Activated T-helper 2 cell treated with anti-CD3 and anti-CD28 coated beads, Interferon-gamma antibody, Interleukin-2, Interleukin-4, amounts not matched to agents 10 μg/mL and 5 μg/mL and 100 μg/mL, durations not matched to agents 14 hours and 24 hours and 36 hours (primary cell): ENCODE results near the gene MSMP. TPM values are rescaled to one million over a fixed set of nuclear protein-coding genes. Genes with fewer than 3 reads are reported as not detected.

Source experiments
- DNase-seq: peaks from one replicate; pipeline ENCODE4 v3.0.0; 2021; ENCODE audit warnings: low spot score
- H3K27ac Mint-ChIP-seq: one replicate; pipeline ENCODE4 v1.8.0; 2021; ENCODE audit warnings: mixed read lengths
- H3K27me3 Mint-ChIP-seq: one replicate; pipeline ENCODE4 v1.8.0; 2021; ENCODE audit warnings: low read depth, mixed read lengths
- H3K36me3 Mint-ChIP-seq: one replicate; pipeline ENCODE4 v1.8.0; 2021; ENCODE audit warnings: low read depth, mixed read lengths
- H3K4me1 Mint-ChIP-seq: one replicate; pipeline ENCODE4 v1.8.0; 2021; ENCODE audit warnings: low read depth, mixed read lengths
- H3K4me3 Mint-ChIP-seq: one replicate; pipeline ENCODE4 v1.8.0; 2021; ENCODE audit warnings: low read depth, mild to moderate bottlenecking, moderate library complexity, mixed read lengths
- H3K9me3 Mint-ChIP-seq: one replicate; pipeline ENCODE4 v1.8.0; 2021; ENCODE audit warnings: mixed read lengths
- intact Hi-C: fragments of 100-400 bp; cut with micrococcal nuclease; formaldehyde crosslinking; loops from one replicate; pipeline ENCODE4 v1.15.1; 2023
- total RNA-seq: library from RNA; stranded (reverse); gene quantifications from 2 replicates; pipeline ENCODE4 v1.2.3, GENCODE V29; 2022

The MSMP gene
- total RNA-seq, 1 donor from 2014 or later = 0.37 TPM

DNA sequence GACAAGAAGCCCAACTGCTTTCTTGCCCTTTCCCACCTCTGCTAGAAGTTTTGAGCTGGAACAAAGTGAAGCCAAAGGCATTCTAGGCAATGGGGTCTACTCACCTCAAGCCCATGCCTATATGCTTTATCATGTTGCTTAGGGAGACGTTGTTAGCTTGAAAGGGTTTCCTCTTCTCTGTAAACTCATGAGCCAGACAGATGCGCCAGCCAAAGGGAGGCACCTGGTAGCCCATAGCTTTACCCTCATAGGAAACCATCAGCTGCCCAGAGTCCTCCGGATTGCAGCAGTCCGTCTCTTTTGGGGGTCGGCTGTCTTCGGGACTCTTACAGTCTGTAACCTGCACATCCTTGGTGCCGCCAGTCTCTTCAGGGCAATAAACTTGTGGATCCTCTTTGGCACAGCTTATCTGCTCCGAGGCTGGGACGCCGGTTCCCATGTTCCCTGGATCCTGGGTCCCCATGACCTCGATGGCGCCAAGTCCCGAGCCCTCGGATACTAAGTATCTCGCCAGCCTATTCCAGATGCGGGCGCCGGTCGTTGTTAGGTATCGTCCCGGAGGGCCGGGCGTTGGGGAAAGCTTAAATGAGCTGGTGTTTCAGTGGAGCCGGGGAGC, 5.7 kb downstream of the MSMP start:
- H3K9me3 Mint-ChIP-seq = no peaks in the 10 kb centered on the region
- no peaks in the 10 kb centered on the region for H3K27me3 Mint-ChIP-seq
- DNase-seq = no peak
- H3K4me3 Mint-ChIP-seq = peak overlapping the region; percentile 80
- peaks cover 45% of the 10 kb centered on the region for H3K36me3 Mint-ChIP-seq
- H3K27ac Mint-ChIP-seq = peak overlapping the region; percentile 35
- intact Hi-C loops = loop anchor here (2.0 to 5.0 kb wide), 3 partner anchors 66 to 144 kb away; partner anchors contain the start of genes FAM221B, HINT2, TESK1 and TMEM8B
- peaks cover 38% of the 10 kb centered on the region for H3K4me1 Mint-ChIP-seq

- H3K4me3 Mint-ChIP-seq = peak overlapping the region; percentile 35
- H3K4me1 Mint-ChIP-seq = peaks cover 52% of the 10 kb centered on the region
- H3K9me3 Mint-ChIP-seq = no peaks in the 10 kb centered on the region
- H3K27me3 Mint-ChIP-seq = no peaks in the 10 kb centered on the region
- DNase-seq = no peak
- intact Hi-C loops = loop anchor here (5.0 kb wide), 1 partner anchor 81 kb away; the partner anchor contains the start of genes FAM221B and TMEM8B
- no peak overlapping the region for H3K27ac Mint-ChIP-seq
- peaks cover 47% of the 10 kb centered on the region for H3K36me3 Mint-ChIP-seq
Measured at GRCh38 chr9:35746583-35746982, 7.5 kb downstream of the MSMP start.

DNA sequence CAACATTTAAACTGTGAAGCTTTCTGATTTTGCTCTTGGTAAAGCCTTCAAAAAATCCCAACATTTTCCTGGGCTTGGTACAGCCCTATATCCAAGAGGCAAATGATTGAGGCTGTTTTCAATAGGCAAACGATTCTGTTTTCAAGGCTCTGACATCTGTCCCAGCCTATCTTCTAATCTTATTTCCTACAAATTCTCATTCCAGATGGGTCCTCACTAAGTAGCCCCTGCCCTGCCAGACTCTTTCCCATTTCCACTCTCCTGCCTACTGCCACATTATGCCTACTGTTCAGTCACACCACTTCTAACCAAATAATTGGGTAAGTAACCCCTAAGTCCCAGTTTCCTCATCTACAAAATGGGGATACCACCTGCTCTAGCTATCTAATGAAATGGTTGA, 8.5 kb downstream of the MSMP start:
- Mint-ChIP-seq H3K4me3 (peak overlapping the region; percentile 65), H3K9me3 (no peaks in the 10 kb centered on the region), H3K27me3 (no peaks in the 10 kb centered on the region), H3K4me1 (peaks cover 55% of the 10 kb centered on the region), H3K36me3 (peaks cover 44% of the 10 kb centered on the region), H3K27ac (no peak overlapping the region)
- intact Hi-C loops = loop anchor here (5.0 kb wide), 1 partner anchor 82 kb away; the partner anchor contains the start of genes FAM221B and TMEM8B
- no peak for DNase-seq

DNA sequence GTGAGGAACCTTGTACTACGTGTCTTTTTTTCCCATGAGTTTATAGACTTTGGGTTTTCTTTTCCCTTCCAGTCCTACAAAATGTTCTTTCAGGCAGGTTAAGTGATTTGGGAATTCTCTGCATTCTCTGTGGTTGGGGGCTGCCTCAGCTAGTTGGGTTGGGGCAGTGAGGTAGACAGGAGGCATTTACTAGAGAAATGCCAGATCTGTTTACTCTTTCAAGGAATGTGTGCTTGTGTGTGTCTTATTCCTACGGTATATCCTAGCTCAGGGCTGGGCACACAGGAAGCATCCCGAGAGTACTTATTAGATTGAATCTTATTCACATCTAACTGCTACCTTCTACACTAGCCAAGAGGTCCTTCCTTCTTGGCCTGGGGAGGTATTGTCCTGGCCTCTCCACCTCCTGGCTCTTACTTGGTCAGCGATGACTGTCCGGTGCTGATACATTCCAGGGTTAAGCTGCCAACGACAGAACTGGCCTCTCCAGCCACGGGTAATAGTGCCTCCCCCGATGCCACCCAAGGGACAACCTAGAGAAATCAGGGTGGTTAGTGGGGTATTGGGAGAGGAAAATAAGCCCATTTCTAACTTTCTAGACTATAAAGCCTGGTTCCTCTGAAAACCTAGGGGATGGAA, 10.1 kb downstream of the MSMP start:
- peaks cover 53% of the 10 kb centered on the region for H3K36me3 Mint-ChIP-seq
- H3K4me1 Mint-ChIP-seq = peaks cover 49% of the 10 kb centered on the region
- no peaks in the 10 kb centered on the region for H3K27me3 Mint-ChIP-seq
- H3K27ac Mint-ChIP-seq = no peak overlapping the region
- DNase-seq = no peak
- H3K9me3 Mint-ChIP-seq = no peaks in the 10 kb centered on the region
- H3K4me3 Mint-ChIP-seq = no peak overlapping the region
- intact Hi-C loops = no loop called here

DNA sequence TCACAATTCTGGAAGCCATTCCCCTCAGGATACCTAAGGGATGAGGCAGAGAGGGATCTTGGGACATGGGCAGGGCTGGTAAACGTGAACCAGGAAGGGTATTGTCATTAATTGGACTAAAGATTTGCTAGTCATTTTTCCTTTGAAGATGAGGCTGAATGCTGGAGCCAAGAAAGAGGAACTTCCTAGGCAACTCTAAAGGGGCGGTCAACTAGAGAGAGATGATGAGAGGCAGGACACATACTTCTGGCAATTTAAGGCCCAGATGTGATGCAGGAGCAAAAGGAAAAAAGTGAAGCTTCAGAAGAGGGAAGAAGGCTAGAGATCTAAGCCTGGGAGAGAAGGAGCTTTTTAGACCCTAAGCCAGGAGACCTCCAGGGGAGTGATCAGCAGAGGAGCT, 10.6 kb downstream of the MSMP start:
- H3K27ac Mint-ChIP-seq = no peak overlapping the region
- DNase-seq = no peak
- peaks cover 58% of the 10 kb centered on the region for H3K36me3 Mint-ChIP-seq
- no peaks in the 10 kb centered on the region for H3K9me3 Mint-ChIP-seq
- intact Hi-C loops = no loop called here
- no peak overlapping the region for H3K4me3 Mint-ChIP-seq
- H3K27me3 Mint-ChIP-seq = no peaks in the 10 kb centered on the region
- H3K4me1 Mint-ChIP-seq = peaks cover 49% of the 10 kb centered on the region

GRCh38 chr9:35741740-35742139, 12.3 kb downstream of the MSMP start:
- DNase-seq = no peak
- H3K36me3 Mint-ChIP-seq = peaks cover 65% of the 10 kb centered on the region
- intact Hi-C loops = no loop called here
- H3K4me1 Mint-ChIP-seq = peaks cover 36% of the 10 kb centered on the region
- no peaks in the 10 kb centered on the region for H3K27me3 Mint-ChIP-seq
- H3K9me3 Mint-ChIP-seq = no peaks in the 10 kb centered on the region
- H3K4me3 Mint-ChIP-seq = no peak overlapping the region
- no peak overlapping the region for H3K27ac Mint-ChIP-seq

GRCh38 chr9:35740243-35740642, 13.8 kb downstream of the MSMP start:
- no peak for DNase-seq
- no peak overlapping the region for H3K27ac Mint-ChIP-seq
- peaks cover 69% of the 10 kb centered on the region for H3K36me3 Mint-ChIP-seq
- no peaks in the 10 kb centered on the region for H3K27me3 Mint-ChIP-seq
- H3K4me1 Mint-ChIP-seq = peaks cover 31% of the 10 kb centered on the region
- intact Hi-C loops = no loop called here
- H3K9me3 Mint-ChIP-seq = no peaks in the 10 kb centered on the region
- H3K4me3 Mint-ChIP-seq = no peak overlapping the region

DNA sequence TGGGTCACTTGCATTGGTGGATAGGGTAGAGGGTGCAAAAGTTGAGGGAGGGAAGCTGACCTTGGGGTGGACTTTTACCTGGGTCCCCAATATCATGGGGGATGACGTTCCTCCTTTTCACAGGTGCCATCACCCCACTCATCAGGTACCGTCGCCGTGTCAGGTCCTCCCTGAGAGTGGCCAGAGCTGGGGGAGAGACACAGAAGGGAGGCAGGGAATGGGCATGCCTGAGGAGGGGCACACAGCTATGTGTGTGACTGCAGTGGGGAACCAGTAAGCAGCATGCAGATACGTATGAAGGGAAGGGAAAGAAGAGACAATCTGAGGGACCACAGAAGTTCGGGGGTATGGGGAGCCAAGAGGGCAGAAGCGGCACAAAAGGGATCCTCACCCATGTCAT, 15.2 kb downstream of the MSMP start:
- peaks cover 70% of the 10 kb centered on the region for H3K36me3 Mint-ChIP-seq

GRCh38 chr9:35738186-35738585, 15.9 kb downstream of the MSMP start:
- no peak overlapping the region for H3K4me3 Mint-ChIP-seq

More for the DNA sequence above, 15.2 kb downstream of the MSMP start:
- H3K9me3 Mint-ChIP-seq = no peaks in the 10 kb centered on the region
- no peak overlapping the region for H3K4me3 Mint-ChIP-seq
- intact Hi-C loops = no loop called here
- no peak for DNase-seq
- no peaks in the 10 kb centered on the region for H3K27me3 Mint-ChIP-seq
- H3K4me1 Mint-ChIP-seq = peaks cover 34% of the 10 kb centered on the region
- no peak overlapping the region for H3K27ac Mint-ChIP-seq

GRCh38 chr9:35737143-35737542, 16.9 kb downstream of the MSMP start:
- H3K27ac Mint-ChIP-seq = no peak overlapping the region
- peaks cover 60% of the 10 kb centered on the region for H3K36me3 Mint-ChIP-seq
- no peak overlapping the region for H3K4me3 Mint-ChIP-seq
- DNase-seq = no peak
- no peaks in the 10 kb centered on the region for H3K27me3 Mint-ChIP-seq
- no peaks in the 10 kb centered on the region for H3K9me3 Mint-ChIP-seq
- H3K4me1 Mint-ChIP-seq = peaks cover 29% of the 10 kb centered on the region
- intact Hi-C loops = no loop called here

More at GRCh38 chr9:35738186-35738585, 15.9 kb downstream of the MSMP start:
- H3K4me1 Mint-ChIP-seq = peaks cover 33% of the 10 kb centered on the region
- H3K27me3 Mint-ChIP-seq = no peaks in the 10 kb centered on the region
- H3K27ac Mint-ChIP-seq = no peak overlapping the region
- H3K36me3 Mint-ChIP-seq = peaks cover 66% of the 10 kb centered on the region
- DNase-seq = no peak
- intact Hi-C loops = no loop called here
- H3K9me3 Mint-ChIP-seq = no peaks in the 10 kb centered on the region

- Mint-ChIP-seq H3K27ac (no peak overlapping the region), H3K4me1 (peaks cover 23% of the 10 kb centered on the region), H3K27me3 (no peaks in the 10 kb centered on the region), H3K4me3 (no peak overlapping the region), H3K9me3 (no peaks in the 10 kb centered on the region), H3K36me3 (peaks cover 51% of the 10 kb centered on the region)
- peak; percentile 62 for DNase-seq
- intact Hi-C loops = no loop called here
Measured at GRCh38 chr9:35736201-35736633, 17.9 kb downstream of the MSMP start.

- no peak overlapping the region for H3K27ac Mint-ChIP-seq
- H3K36me3 Mint-ChIP-seq = peaks cover 49% of the 10 kb centered on the region
- no peak for DNase-seq
- peaks cover 25% of the 10 kb centered on the region for H3K4me1 Mint-ChIP-seq
- H3K9me3 Mint-ChIP-seq = no peaks in the 10 kb centered on the region
- peak overlapping the region; percentile 31 for H3K4me3 Mint-ChIP-seq
- H3K27me3 Mint-ChIP-seq = no peaks in the 10 kb centered on the region
- intact Hi-C loops = no loop called here
Measured at GRCh38 chr9:35734096-35734495, 20.0 kb downstream of the MSMP start.
